Breast epithelium (tissue), 4 donors: ENCODE measurements around the gene TPSAB1. TPM values are rescaled to one million over a fixed set of nuclear protein-coding genes. Genes with fewer than 3 reads are reported as not detected.

Experiments
- DNase-seq, 2 donors: peaks; one replicate each; pipeline ENCODE4 v3.0.0-alpha.2; 2019; ENCODE audit warnings: low spot score in 2 of 2
- H3K27ac ChIP-seq, 2 donors: fragments of 200-600 bp; sonication (generic) in 1 of 2; one replicate each; pipeline ENCODE4 v1.5.1; 2016 to 2019; ENCODE audit warnings: mild to moderate bottlenecking in 1 of 2
- H3K27me3 ChIP-seq, 2 donors: fragments of 200-600 bp; sonication (generic) in 1 of 2; one replicate each; pipeline versions ENCODE4 v1.5.1 to v1.6.0; 2017 to 2019; ENCODE audit warnings: control low read depth in 1 of 2, mild to moderate bottlenecking in 1 of 2
- H3K36me3 ChIP-seq: fragments of 200-600 bp; one replicate; pipeline ENCODE4 v1.5.1; 2019
- H3K4me1 ChIP-seq, 2 donors: fragments of 200-600 bp; sonication (generic); one replicate each; pipeline ENCODE4 v1.5.1; 2016 to 2019; ENCODE audit warnings: control low read depth in 1 of 2
- H3K4me3 ChIP-seq, 3 donors: fragments of 200-600 bp; sonication (generic); 1 replicate in 2 of 3; 2 replicates in 1 of 3; pipeline ENCODE4 v1.5.1; 2016 to 2019; ENCODE audit warnings: mild to moderate bottlenecking in 3 of 3, moderate library complexity in 2 of 3
- H3K9me3 ChIP-seq, 2 donors: fragments of 200-600 bp; sonication (generic) in 1 of 2; one replicate each; pipeline ENCODE4 v1.5.1; 2016 to 2019; ENCODE audit warnings: control low read depth in 1 of 2
- POLR2A ChIP-seq: fragments of 450-650 bp; IDR thresholded peaks from one replicate; pipeline ENCODE4 v1.6.1; 2016; ENCODE audit warnings: antibody characterized with exemption, mild to moderate bottlenecking, moderate library complexity
- POLR2AphosphoS5 ChIP-seq, 3 donors: sonication (generic); formaldehyde crosslinking; IDR thresholded peaks; one replicate each; pipeline ENCODE4 v1.6.1; 2017; ENCODE audit warnings: antibody characterized with exemption in 3 of 3
- intact Hi-C: fragments of 100-400 bp; cut with DNase I; formaldehyde crosslinking; loops from one replicate; pipeline ENCODE4 v1.15.1; 2023; ENCODE audit warnings: low total_unique reads
- total RNA-seq, 3 donors: library from RNA; depleted of rRNA; stranded (reverse); fragments of >200 nt; gene quantifications; one replicate each; pipeline ENCODE4 v1.1.0, GENCODE V29; 2016
- TF ChIP-seq, protein P1 (sequence below), 3 donors: fragments of 450-650 bp; IDR thresholded peaks; one replicate each; pipeline ENCODE4 v1.5.1; 2016 to 2017; ENCODE audit warnings: antibody characterized with exemption in 3 of 3, mild to moderate bottlenecking in 3 of 3, moderate library complexity in 3 of 3

Gene TPSAB1
- total RNA-seq, 3 donors from 2014 or later = 5.9 to 156 (median 19.8) TPM

DNA sequence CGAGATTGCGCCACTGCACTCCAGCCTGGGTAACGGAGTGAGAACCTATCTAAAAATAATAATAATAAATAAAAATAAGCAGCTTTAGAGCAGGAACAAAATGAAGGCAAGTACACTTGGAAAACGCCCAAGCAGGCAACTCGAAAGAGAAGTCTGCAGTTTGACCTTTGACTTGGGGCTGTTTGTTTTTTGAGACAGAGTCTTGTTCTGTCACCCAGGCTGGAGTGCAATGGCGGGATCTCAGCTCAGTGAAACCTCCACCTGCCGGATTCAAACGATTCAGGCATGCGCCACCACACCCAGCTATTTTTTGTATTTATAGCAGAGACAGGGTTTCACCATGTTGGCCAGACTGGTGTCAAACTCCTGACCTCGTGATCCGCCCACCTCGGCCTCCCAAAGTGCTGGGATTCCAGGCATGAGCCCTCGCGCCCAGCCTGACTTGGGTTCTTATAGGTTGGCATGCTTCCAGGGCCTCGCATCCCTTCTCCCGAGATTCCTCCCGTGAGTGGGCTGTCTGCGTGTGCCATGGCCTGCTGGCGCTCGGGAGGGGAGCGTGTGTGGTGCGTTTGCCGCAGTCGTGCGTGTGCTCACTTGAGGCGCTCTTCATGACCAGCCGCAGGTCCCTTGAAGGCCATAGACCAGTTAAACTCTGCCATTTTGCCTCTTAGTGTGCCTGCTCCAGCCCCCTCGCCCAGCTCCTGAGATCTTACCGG lies 50.5 kb downstream of the TPSAB1 start:
- no peaks in the 10 kb centered on the region for H3K9me3 ChIP-seq
- intact Hi-C loops = no loop called here
- TF ChIP-seq POLR2AphosphoS5 (IDR thresholded peaks at IDR 0.05) = no peak
- TF ChIP-seq POLR2A = no peak
- TF ChIP-seq, protein P1, sequence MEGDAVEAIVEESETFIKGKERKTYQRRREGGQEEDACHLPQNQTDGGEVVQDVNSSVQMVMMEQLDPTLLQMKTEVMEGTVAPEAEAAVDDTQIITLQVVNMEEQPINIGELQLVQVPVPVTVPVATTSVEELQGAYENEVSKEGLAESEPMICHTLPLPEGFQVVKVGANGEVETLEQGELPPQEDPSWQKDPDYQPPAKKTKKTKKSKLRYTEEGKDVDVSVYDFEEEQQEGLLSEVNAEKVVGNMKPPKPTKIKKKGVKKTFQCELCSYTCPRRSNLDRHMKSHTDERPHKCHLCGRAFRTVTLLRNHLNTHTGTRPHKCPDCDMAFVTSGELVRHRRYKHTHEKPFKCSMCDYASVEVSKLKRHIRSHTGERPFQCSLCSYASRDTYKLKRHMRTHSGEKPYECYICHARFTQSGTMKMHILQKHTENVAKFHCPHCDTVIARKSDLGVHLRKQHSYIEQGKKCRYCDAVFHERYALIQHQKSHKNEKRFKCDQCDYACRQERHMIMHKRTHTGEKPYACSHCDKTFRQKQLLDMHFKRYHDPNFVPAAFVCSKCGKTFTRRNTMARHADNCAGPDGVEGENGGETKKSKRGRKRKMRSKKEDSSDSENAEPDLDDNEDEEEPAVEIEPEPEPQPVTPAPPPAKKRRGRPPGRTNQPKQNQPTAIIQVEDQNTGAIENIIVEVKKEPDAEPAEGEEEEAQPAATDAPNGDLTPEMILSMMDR (IDR thresholded peaks at IDR 0.05) = no peak
- H3K27ac ChIP-seq = no peak overlapping the region
- no peaks in the 10 kb centered on the region for H3K36me3 ChIP-seq
- H3K27me3 ChIP-seq = peaks cover 6 to 43% of the 10 kb centered on the region in 2 donors
- no peak overlapping the region for H3K4me3 ChIP-seq
- no peaks in the 10 kb centered on the region for H3K4me1 ChIP-seq
- no peak for DNase-seq

GRCh38 chr16:1291576-1291974 lies 51.1 kb downstream of the TPSAB1 start:
- H3K27me3 ChIP-seq = peaks cover 6 to 38% of the 10 kb centered on the region in 2 donors
- H3K27ac ChIP-seq = no peak overlapping the region
- H3K36me3 ChIP-seq = no peaks in the 10 kb centered on the region
- H3K4me3 ChIP-seq = no peak overlapping the region
- intact Hi-C loops = no loop called here
- H3K4me1 ChIP-seq = no peaks in the 10 kb centered on the region
- DNase-seq = no peak
- TF ChIP-seq POLR2A = no peak
- TF ChIP-seq POLR2AphosphoS5 (IDR thresholded peaks at IDR 0.05) = no peak
- TF ChIP-seq, protein P1 (IDR thresholded peaks at IDR 0.05) = no peak
- H3K9me3 ChIP-seq = no peaks in the 10 kb centered on the region

Other genes with a start within 250 kb of the TPSAB1 start
- gene SSTR5, start 168.0 kb upstream of the TPSAB1 start, total RNA-seq = not detected
- gene C1QTNF8, start 144.5 kb upstream of the TPSAB1 start, total RNA-seq = not detected
- 1 to 10 TPM; 1.6 to 2.5 (median 2.2) TPM for gene CACNA1H, start 87.6 kb upstream of the TPSAB1 start, total RNA-seq
- 1 to 10 TPM in 1 of 3 donors, under 1 TPM in 1, not detected in 1; 0.73 to 1.8 TPM for gene TPSG1, start 15.4 kb upstream of the TPSAB1 start, total RNA-seq
- gene TPSB2, start 10.5 kb upstream of the TPSAB1 start, total RNA-seq = 100 to 1,000 TPM in 1 of 3 donors, 10 to 100 TPM in 1, 1 to 10 TPM in 1; 5.6 to 195 (median 22.4) TPM
- 1 to 10 TPM; 1.6 to 5.9 (median 2.0) TPM for gene TPSD1, start 15.4 kb downstream of the TPSAB1 start, total RNA-seq
- 10 to 100 TPM; 52.5 to 67.8 (median 62.2) TPM for gene UBE2I, start 68.9 kb downstream of the TPSAB1 start, total RNA-seq
- gene BAIAP3, start 92.9 kb downstream of the TPSAB1 start, total RNA-seq = 1 to 10 TPM; 2.7 to 8.2 (median 7.3) TPM
- gene TSR3, start 111.2 kb downstream of the TPSAB1 start, total RNA-seq = 10 to 100 TPM; 54.4 to 72.3 (median 59.6) TPM
- gene GNPTG, start 111.2 kb downstream of the TPSAB1 start, total RNA-seq = 10 to 100 TPM; 50.5 to 89.3 (median 58.4) TPM
- gene UNKL, start 174.0 kb downstream of the TPSAB1 start, total RNA-seq = 10 to 100 TPM; 18.6 to 28.5 (median 27.5) TPM
- 10 to 100 TPM; 10.4 to 18.7 (median 14.6) TPM for gene UQCC4, start 180.0 kb downstream of the TPSAB1 start, total RNA-seq
- gene PERCC1, start 190.4 kb downstream of the TPSAB1 start, total RNA-seq = not detected
- gene CCDC154, start 203.9 kb downstream of the TPSAB1 start, total RNA-seq = 1 to 10 TPM in 1 of 3 donors, under 1 TPM in 2; 0.48 to 1.2 (median 0.98) TPM
- 10 to 100 TPM; 52.2 to 72.3 (median 71.4) TPM for gene CLCN7, start 234.3 kb downstream of the TPSAB1 start, total RNA-seq
- not detected for gene PTX4, start 248.2 kb downstream of the TPSAB1 start, total RNA-seq